COLO829 (cell line): ENCODE measurements around the gene CELF5.

Experiments used
- DNase-seq: peaks from one replicate; pipeline ENCODE4 v3.0.0; 2012; ENCODE audit warnings: low spot score

Gene CELF5

DNA sequence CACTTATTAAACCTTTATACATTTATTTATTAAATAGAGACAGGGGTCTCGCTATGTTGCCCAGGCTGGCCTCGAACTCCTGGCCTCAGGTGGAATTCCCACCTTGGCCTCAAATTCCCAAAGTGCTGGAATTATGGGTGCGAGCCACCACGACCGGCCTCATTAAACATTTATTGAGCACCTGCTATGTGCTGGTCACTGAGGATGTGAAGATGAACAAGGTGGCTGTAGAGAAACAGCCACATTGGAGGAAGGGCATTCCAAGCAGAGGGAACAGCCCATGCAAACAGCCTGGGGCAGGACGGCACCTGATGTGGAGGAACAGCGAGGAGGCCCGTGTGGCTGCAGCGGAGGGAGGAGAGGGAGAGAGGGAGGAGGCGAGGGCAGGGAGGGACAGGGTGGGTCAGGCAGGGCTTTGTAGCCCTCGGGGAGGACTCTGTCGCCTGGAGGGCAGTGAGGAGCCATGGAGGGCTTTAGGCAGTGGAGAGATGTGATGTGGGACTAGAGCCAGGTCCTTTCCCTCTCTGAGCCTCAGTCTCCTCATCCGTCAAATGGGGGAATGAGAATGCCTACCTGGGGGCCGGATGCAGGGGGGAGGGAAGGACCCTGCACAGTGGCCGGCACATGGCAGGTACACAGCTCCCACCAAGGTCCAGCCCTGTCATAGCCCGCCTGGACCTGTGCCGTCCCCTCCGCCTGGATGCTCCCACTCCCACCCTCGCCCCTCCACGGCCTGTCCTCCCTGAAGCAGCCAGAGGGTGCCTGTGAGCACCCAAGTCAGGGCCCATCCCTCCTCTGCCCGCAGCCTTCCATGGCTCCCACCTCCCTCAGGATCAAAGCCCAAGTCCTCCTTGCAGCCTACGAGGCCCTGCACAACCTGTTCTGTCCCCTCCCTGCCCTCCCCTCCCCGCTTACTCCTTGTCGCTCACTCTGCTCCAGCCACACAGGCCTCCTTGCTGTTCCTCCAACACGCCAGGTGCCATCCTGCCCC, 120.4 kb downstream of the CELF5 start:
- DNase-seq, result no peak

DNA sequence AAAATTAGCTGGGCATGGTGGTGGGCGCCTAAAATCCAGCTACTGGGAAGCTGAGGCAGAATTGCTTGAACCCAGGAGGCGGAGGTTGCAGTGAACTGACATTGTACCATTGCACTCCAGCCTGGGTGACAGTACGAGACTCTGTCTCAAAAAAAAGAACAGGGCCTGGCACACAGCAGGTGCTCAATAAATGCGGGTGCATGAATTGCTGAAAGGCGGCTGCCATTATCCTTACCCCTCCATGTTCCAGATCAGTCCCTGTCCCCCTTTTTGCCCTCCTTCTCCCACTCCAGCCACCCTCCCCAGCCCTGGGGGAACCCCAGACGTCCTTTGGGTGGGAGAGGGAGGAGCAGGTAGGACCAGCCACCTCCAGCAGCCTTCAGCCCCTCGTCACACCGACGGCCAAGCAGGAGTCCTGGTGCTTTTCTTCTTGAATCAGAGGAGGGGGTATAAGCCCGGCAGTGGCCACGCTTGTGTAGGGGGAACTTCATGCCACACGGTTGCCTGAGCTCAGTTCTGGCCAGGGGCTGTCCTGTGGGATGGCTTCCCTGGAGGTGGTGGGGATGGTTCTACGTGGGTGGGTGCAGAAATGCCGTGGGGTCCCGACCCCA, 121.5 kb downstream of the CELF5 start:
- no peak for DNase-seq
